Stimulated activated CD8-positive, alpha-beta memory T cell treated with anti-CD3 and anti-CD28 coated beads, Interleukin-12 subunit alpha, Interleukin-12 subunit beta, amount 100 ng/mL, for 4 hours (primary cell): ENCODE results near the gene REV3L.
"Not testable (repeated sequence)": the region's sequence is repeated elsewhere in the genome, so short reads cannot be mapped to it uniquely, and the experiment has no call there.

Source experiments
- DNase-seq: peaks from one replicate; pipeline ENCODE4 v3.0.0-alpha.2; 2020; ENCODE audit warnings: low read depth

Gene REV3L, protein sequence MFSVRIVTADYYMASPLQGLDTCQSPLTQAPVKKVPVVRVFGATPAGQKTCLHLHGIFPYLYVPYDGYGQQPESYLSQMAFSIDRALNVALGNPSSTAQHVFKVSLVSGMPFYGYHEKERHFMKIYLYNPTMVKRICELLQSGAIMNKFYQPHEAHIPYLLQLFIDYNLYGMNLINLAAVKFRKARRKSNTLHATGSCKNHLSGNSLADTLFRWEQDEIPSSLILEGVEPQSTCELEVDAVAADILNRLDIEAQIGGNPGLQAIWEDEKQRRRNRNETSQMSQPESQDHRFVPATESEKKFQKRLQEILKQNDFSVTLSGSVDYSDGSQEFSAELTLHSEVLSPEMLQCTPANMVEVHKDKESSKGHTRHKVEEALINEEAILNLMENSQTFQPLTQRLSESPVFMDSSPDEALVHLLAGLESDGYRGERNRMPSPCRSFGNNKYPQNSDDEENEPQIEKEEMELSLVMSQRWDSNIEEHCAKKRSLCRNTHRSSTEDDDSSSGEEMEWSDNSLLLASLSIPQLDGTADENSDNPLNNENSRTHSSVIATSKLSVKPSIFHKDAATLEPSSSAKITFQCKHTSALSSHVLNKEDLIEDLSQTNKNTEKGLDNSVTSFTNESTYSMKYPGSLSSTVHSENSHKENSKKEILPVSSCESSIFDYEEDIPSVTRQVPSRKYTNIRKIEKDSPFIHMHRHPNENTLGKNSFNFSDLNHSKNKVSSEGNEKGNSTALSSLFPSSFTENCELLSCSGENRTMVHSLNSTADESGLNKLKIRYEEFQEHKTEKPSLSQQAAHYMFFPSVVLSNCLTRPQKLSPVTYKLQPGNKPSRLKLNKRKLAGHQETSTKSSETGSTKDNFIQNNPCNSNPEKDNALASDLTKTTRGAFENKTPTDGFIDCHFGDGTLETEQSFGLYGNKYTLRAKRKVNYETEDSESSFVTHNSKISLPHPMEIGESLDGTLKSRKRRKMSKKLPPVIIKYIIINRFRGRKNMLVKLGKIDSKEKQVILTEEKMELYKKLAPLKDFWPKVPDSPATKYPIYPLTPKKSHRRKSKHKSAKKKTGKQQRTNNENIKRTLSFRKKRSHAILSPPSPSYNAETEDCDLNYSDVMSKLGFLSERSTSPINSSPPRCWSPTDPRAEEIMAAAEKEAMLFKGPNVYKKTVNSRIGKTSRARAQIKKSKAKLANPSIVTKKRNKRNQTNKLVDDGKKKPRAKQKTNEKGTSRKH (N-terminal part only)

GRCh38 chr6:111482959-111483735 is at the start of gene REV3L:
REV3L (minus strand) TSS chr6:111483218; CDS start chr6:111482888, 330 bp downstream.
- DNase-seq, result peak; percentile 82

DNA sequence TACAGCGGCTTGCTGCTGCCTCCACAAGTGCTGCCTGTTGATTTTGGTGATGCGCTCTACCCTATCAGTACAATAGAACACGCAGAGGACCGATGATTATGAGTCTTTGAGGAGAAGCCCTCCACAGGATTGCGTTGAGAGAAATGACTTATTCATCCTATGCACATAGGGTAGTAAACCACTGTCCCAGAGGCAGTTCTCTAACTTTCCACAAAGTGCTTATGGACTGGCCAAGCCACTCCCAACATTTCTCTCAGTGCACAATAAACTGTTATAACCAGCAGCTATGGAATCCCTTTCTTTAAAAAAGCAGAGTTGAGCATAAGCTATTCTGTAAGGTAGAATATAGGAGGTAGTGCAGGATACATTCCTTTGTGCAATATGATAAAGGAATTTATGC is 48.2 kb upstream of the REV3L start:
- DNase-seq, result no peak

DNA sequence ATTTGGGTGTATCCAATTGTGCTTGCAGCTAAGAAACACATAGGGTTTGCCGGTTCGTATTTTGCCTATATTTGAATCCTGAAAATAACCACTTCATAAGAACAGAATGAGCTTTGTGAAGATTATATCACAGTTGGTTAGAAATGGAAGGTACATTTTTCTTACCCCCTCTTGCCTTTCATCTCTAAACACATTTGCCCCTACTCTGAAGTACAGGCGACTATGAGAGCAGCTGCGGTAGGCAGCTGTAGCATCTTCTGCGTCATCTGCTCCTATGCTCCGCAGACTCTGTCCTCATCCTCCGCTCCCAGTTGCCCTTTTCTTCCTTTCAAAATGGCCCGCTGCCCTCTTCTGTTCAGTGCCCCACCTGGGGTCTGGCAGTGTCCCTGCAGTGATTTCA is 47.6 kb upstream of the REV3L start:
- DNase-seq, result no peak

- no peak for DNase-seq
Observed at GRCh38 chr6:111530218-111530617, 47.2 kb upstream of the REV3L start.

DNA sequence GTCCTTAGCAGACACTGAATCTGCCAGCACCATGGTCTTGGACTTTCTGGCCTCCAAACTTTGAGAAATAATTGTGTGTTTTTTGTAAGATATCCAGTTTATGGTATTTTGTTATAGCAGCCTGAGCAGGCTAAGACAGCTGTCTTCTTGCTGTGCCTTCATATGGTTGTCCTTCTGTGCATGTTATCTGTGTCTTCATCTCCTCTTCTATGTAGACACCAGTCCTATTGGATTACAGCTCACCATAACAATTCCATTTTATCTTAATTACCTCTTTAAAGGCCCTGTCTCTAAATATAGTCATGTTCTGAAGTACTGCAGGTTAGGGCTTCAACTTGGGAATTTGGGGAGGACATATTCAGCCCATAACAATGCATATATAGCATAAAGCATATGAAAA is 44.3 kb upstream of the REV3L start:
- no peak for DNase-seq

DNA sequence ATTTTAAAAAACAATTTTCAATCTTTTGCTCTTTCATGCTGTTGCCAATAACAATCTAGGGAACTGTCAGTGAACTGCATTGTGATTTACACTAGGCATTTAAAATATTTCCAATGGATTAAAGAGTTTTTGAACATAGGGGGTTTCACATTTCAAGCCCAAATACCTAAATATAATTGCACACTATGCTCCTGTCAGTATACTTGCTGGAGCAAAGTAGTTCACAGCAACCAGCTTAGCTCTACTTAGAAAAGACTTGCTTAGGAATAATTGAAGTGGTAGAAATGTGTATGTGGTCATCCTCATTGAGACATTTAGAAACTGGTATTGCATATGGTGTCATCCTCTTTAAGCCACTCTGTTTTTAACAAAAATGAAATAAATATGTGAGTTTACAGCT is 41.7 kb upstream of the REV3L start:
- DNase-seq, result no peak

DNA sequence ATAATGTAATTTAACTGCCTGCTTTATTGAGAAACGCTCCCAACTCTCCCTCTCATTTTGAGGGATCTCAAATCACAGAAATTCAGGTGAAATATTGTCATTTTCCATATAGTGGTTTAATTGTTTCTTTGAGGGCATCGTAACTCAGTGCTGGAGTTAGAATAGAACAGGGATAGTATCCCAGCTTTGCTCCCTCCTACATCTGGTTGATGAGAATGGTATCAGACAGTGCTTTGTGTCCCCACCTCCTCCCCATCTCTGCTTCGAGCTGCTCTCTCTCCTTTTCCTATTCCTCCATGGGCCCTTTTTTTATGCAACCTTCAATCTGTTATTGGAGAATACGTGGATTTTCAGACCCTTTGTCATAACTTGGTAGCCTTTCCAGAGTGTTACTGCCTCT is 41.2 kb upstream of the REV3L start:
- DNase-seq, result no peak

DNA sequence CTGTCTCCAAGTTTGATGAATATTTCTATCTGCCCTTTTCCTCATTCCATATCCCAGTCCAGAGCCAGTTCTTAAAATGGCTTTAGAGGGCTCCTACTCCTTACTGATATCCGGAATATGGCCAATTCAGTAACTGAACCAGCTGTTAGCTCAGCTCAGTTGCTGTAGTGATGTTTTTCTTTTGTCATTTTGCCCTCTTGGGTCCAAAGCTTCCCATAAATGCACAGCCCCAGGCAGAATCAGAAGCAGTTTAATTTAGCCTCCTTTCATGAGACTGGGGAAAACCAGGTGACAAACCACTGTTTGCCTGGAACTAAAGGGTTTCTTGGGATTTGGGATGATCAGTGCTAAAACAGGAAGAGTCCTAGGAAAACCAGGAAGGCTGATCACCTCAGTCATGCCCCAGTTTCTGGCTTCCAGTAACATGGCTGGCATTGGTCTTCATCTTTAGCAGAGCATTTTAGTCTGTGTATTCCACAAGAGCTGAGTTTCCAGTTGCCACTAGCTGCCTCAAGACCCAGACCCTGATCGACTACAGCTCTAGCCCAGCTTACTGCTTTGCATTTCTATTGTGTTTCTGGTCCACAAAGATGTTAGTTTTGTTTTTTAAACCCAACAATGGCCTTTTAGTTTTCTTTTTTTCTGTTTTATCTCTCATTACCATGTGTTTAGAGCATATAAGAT is 40.6 kb upstream of the REV3L start:
- DNase-seq, result no peak

- no peak for DNase-seq
Observed at GRCh38 chr6:111522393-111523020, 39.5 kb upstream of the REV3L start.

DNA sequence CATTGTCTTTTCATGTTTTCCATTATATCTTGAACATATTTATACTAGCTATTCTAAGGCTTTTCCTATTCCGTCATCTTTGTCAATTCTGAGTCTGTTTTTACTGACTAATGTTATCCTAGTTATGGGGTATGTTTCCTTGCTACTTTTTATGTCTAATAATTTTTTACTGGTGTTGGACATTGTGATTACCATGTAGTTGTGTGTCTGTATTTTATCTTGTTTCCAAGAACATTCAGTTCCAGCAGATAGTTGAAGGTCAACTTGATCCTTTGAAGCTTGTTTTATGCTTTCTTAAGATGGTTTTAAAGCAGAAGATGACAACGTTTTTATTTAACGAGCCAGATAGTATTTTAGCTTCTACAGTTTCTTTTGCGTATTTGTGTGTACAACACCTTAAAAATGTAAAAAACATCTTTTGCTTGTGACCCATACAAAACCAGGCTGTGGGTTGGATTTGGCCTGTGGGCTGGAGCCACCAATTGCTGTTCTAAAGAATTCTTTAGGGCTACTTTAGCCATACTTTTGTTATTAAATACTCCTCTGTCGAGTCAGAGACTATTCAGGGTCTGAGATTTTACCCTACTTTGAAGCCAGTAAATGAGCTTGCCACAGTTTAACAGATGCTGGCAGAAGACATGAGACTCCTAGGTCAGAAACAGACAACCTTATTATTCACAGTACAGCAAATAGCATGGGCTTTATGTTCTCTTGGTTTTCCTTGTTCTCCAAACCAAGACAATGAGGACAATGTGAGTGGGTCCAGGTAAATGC is 38.7 kb upstream of the REV3L start:
- DNase-seq, result no peak

- no peak for DNase-seq
Observed at GRCh38 chr6:111520524-111520923, 37.5 kb upstream of the REV3L start.

- no peak for DNase-seq
Observed at GRCh38 chr6:111517965-111518364, 34.9 kb upstream of the REV3L start.

DNA sequence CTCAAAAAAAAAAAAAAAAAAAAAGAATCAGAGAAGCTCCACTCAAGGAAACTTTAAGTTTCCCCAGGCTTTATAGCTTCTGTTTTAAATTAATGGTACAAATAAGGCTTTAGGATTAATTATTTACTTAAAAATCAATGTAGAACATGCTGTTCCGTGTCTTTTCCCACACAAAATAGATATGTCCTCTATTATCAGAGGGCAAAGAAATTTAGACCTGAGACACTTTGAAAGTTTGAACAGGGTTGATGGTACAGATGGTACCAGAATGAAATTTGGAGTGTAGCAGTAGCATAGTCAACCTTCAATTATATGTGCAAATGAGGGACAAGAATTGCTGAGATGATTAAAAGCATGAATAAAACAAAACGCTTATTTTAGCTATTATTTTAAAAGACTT is 32.2 kb upstream of the REV3L start:
- DNase-seq, result no peak

DNA sequence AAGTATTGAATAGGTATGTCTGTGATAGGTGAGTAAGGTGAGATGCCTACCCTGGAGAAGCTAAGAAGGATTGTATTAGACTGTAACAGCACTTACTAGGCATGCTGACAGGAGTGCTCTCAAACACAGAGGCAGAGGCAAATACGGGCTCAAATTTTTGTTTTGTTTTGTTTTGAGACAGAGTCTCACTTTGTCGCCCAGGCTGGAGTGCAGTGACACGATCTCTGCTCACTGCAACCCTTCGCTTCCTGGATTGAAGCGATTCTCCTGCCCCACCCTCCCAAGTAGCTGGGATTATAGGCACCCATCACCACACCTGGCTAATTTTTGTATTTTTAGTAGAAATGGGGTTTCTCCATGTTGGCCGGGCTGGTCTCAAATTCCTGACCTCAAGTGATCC is 31.5 kb upstream of the REV3L start:
- DNase-seq, result not testable (repeated sequence)

DNA sequence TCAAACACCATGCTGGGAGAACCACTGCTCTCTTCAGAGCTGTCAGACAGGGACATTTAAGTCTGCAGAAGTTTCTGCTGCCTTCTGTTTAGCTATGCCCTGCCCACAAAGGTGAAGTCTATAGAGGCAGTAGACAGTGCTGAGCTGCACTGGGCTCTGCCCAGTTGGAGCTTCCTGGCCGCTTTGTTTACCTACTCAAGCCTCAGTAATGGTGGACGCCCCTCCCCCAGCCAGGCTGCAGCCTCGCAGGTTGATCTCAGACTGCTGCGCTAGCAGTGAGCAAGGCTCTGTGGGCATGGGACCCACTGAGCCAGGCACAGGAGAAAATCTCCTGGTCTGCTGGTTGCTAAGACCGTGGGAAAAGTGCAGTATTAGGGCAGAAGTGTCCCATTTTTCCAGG is 24.2 kb upstream of the REV3L start:
- not testable (repeated sequence) for DNase-seq

DNA sequence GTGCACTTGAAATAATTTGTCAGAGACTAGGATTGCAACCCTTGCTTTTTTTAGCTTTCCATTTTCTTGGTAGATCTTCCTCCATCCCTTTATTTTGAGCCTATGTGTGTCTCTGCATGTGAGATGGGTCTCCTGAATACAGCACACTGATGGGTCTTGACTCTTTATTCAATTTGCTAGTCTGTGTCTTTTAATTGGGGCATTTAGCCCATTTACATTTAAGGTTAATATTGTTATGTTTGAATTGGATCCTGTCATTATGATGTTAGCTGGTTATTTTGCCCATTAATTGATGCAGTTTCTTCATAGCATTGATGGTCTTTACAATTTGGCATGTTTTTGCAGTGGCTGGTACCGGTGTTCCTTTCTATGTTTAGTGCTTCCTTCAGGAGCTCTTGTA is 22.5 kb upstream of the REV3L start:
- not testable (repeated sequence) for DNase-seq

DNA sequence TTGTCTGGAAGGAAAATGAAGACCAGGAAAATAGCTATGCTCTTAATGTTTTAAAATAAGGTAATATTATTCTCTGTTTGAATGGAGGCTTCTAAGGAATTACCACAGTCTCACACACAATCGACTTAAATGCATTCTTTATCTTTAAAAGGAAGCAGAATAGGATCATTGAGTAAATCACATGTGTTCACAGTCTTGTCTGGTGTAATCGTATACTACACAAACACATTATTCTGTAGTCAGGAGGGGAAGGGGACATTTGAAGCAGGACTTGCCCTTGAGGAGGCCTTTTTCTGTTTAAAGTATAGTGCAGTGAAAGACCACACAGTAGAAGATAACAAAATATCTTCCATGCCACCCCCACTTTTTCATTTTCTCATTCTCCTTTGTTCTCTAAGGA is 20.6 kb upstream of the REV3L start:
- DNase-seq, result no peak

GRCh38 chr6:111503194-111503593 is 20.2 kb upstream of the REV3L start:
- no peak for DNase-seq

DNA sequence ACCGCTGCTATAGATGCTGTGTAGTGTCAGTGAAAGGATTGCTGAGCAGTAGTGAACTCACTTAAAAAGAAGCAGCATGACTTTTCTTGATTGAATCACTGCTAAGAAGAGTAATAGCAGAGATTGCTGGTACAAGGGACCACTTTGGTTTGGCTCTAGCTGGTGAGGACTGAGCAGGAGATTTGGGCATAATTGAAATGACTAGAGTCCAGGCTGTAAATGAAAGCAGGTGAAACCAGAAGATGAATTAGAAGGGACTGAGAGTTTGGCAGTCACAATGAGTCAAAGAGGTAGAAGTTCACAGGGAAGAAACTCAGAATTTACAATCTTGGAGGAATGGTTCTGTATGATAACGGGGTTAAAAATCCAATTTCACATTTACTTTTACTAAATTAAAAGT is 19.1 kb upstream of the REV3L start:
- DNase-seq, result no peak

- DNase-seq, result no peak
Observed at GRCh38 chr6:111499269-111499793, 16.3 kb upstream of the REV3L start.
